Measurements from ENCODE around the gene PPM1E. TPM values are rescaled to one million over a fixed set of nuclear protein-coding genes. Genes with fewer than 3 reads are reported as not detected.

PPM1E gene
- total and polyA plus RNA-seq, 2 of the 4 experiments (the other 2 are of a cell fraction): under 0.01 to 0.05 TPM

DNA sequence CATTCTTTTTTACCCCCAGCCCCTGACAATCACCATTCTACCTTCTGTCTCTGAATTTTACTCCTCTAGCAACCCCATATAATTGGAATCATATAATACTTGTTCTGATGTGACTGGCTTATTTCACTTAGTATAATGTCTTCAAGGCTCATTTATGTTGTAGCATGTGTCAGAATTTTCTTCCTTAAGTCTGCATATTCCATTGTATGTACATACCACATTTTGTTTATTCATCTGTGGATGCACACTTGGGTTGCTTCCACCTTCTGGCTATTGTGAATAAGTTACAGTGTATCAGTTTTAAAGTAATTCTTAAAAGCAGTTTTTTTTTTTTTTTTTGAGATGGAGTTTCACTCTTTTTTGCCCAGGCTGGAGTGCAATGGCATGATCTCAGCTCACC, 24.7 kb upstream of the PPM1E start:
- no peak overlapping the region for H3K4me3 ChIP-seq (ENCODE audit: insufficient read depth, low read depth, low read length)
- dilution Hi-C loops (cut with HindIII; ENCODE audit: low sequenced_read_pairs, unreplicated experiment) (no loop called here), in situ Hi-C loops (cut with MboI; ENCODE audit: low sequenced_read_pairs) (no loop called here), intact Hi-C loops (cut with micrococcal nuclease) (no loop called here)
- no peak overlapping the region for H2AK9ac ChIP-seq (replicated peaks; ENCODE audit: low read depth, low read length, poor library complexity)
- no peaks in the 10 kb centered on the region for H3K27me3 ChIP-seq (ENCODE audit: control insufficient read depth, insufficient read depth, low read length)
- H3K14ac ChIP-seq (replicated peaks; ENCODE audit: low read depth, low read length): no peak overlapping the region
- H3K56ac ChIP-seq (ENCODE audit: extremely low read depth, insufficient read depth, low read length): no peak overlapping the region
- DNase-seq (no peak), ATAC-seq (ENCODE audit: low read depth) (no peak)
- H3K9me3 ChIP-seq (ENCODE audit: control insufficient read depth, insufficient read depth, low read length): no peaks in the 10 kb centered on the region
- H2BK15ac ChIP-seq (ENCODE audit: low read depth, low read length): no peak overlapping the region
- H2AK5ac ChIP-seq (ENCODE audit: low read depth, low read length): no peak overlapping the region
- H4K20me1 ChIP-seq (ENCODE audit: insufficient read depth, low read length): no peaks in the 10 kb centered on the region
- H3K18ac ChIP-seq (ENCODE audit: low read depth, low read length): no peak overlapping the region
- ChIA-PET POLR2A (ENCODE audit: unreplicated experiment) (no interaction called here), CTCF (no interaction called here)
- H3K27ac ChIP-seq (ENCODE audit: insufficient read depth, low read length): no peak overlapping the region
- no peak overlapping the region for H3K4ac ChIP-seq (ENCODE audit: low read depth, low read length)
- H2AFZ ChIP-seq (replicated peaks; ENCODE audit: low read length, poor library complexity): no peak overlapping the region
- H4K8ac ChIP-seq (ENCODE audit: low read depth in 2 of 2, low read length in 2 of 2): no peak overlapping the region
- no peaks in the 10 kb centered on the region for H3K36me3 ChIP-seq (ENCODE audit: control insufficient read depth, insufficient read depth, low read length)
- no peak overlapping the region for H3K4me2 ChIP-seq (ENCODE audit: low read depth, low read length)
- no peaks in the 10 kb centered on the region for H3K9me1 ChIP-seq (ENCODE audit: insufficient read depth, low read length)
- H2BK20ac ChIP-seq (ENCODE audit: low read depth, low read length): no peak overlapping the region
- H2BK120ac ChIP-seq (ENCODE audit: low read depth, low read length): no peak overlapping the region
- no peak overlapping the region for H2BK5ac ChIP-seq (ENCODE audit: low read depth, low read length, poor library complexity, severe bottlenecking)
- H3K23ac ChIP-seq (ENCODE audit: low read depth, low read length): no peak overlapping the region
- TF ChIP-seq CHD1 (IDR thresholded peaks at IDR 0.05; ENCODE audit: low read depth, low read length): no peak
- TF ChIP-seq NFE2L2 (IDR thresholded peaks at IDR 0.05; ENCODE audit: low read depth, low read length): no peak
- no peak overlapping the region for H3K9ac ChIP-seq (ENCODE audit: low read depth, low read length)
- BruUV-seq (replicated peaks): no TSS peak
- H4K91ac ChIP-seq (ENCODE audit: insufficient read depth, low read depth, low read length): no peak overlapping the region
- H3K4me1 ChIP-seq (ENCODE audit: control insufficient read depth, insufficient read depth, low read length): no peaks in the 10 kb centered on the region
- H4K5ac ChIP-seq (ENCODE audit: low read depth, low read length): no peak overlapping the region
- no peaks in the 10 kb centered on the region for H3K79me1 ChIP-seq (ENCODE audit: low read depth in 1 of 2, low read length in 2 of 2)

Measured in IMR-90 (cell line).